Measurements from ENCODE around the gene DISP3.

The DISP3 gene

GRCh38 chr1:11443043-11443442, 35.9 kb upstream of the DISP3 start:
- no peak for TF ChIP-seq CTCF (IDR thresholded peaks at IDR 0.05)
- H3K36me3 ChIP-seq = no peaks in the 10 kb centered on the region
- peaks cover 7% of the 10 kb centered on the region for H3K27me3 ChIP-seq
- H3K9me3 ChIP-seq = no peaks in the 10 kb centered on the region
- no peak overlapping the region for H3K27ac ChIP-seq
- no peak overlapping the region for H3K4me3 ChIP-seq (ENCODE audit: low read depth in 1 of 2, low read length in 1 of 2)
- H3K4me1 ChIP-seq (ENCODE audit: control insufficient read depth in 1 of 2, insufficient read depth in 1 of 2, low read depth in 1 of 2, low read length in 1 of 2) = no peaks in the 10 kb centered on the region

DNA sequence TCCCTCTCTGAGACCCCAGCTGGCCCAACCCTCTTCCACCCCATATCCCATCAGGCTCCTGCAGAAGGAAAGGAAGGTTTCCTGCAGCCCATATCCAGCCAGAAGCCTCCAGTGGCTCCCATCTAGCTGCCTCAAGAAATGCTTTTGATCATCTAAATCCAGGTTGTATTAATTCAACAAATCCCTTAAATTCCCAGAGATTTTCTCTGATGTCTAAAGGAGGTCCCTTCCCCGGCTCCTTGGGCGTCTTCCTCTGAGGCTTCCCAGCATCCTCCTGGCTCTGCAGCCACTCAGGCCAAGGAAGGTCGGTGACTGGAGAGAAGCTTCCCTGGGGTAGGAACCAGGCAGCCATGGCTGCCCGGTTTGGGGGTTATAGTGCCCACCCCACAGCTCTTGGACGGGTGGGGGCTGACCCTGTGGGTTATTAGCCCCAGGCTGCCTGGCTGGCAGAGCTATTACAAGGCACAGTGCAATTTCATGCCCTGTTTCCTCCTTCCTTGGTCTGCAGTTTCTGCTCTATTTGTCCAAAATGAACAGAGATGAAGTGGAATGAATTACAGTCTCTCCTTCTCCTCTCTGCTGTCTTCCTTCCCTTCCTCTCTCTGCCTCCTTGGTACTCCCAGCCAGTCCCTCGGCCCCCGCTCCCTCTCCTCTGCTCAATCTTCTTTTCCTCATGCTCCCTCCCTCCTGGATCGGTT, 34.8 kb upstream of the DISP3 start:
- Histone ChIP-seq H3K27me3 (peaks cover 6% of the 10 kb centered on the region), H3K4me3 (ENCODE audit: low read depth in 1 of 2, low read length in 1 of 2) (no peak overlapping the region), H3K4me1 (ENCODE audit: control insufficient read depth in 1 of 2, insufficient read depth in 1 of 2, low read depth in 1 of 2, low read length in 1 of 2) (no peaks in the 10 kb centered on the region), H3K36me3 (no peaks in the 10 kb centered on the region), H3K27ac (no peak overlapping the region), H3K9me3 (no peaks in the 10 kb centered on the region)
- no peak for TF ChIP-seq CTCF (IDR thresholded peaks at IDR 0.05)

DNA sequence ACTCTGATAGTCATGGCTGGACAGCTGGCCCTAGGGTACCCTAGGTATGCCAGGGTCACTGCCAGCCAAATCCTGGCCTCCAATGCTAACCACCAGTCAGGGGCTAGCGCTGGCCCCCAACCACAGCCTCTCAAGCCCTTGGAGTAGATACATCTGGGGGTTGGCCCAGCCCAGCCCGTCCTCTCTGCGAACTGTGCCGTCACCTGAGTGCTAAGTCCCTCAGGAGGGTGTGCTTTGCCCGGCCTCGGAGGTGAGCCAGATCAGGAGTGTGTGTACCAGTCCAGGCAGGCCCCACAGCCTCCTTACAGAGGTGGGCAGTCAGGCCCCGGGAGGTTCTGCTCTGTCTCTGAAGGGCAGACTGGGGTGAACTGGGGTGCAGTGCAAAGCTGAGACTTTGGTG, 34.0 kb upstream of the DISP3 start:
- no peaks in the 10 kb centered on the region for H3K36me3 ChIP-seq
- no peaks in the 10 kb centered on the region for H3K4me1 ChIP-seq (ENCODE audit: control insufficient read depth in 1 of 2, insufficient read depth in 1 of 2, low read depth in 1 of 2, low read length in 1 of 2)
- no peak for TF ChIP-seq CTCF (IDR thresholded peaks at IDR 0.05)
- no peaks in the 10 kb centered on the region for H3K9me3 ChIP-seq
- H3K4me3 ChIP-seq (ENCODE audit: low read depth in 1 of 2, low read length in 1 of 2) = no peak overlapping the region
- no peak overlapping the region for H3K27ac ChIP-seq
- peaks cover 3% of the 10 kb centered on the region for H3K27me3 ChIP-seq

GRCh38 chr1:11447903-11448302, 31.1 kb upstream of the DISP3 start:
- no peak for TF ChIP-seq CTCF (IDR thresholded peaks at IDR 0.05)
- H3K27me3 ChIP-seq = peaks cover 3% of the 10 kb centered on the region
- H3K27ac ChIP-seq = no peak overlapping the region
- H3K9me3 ChIP-seq = no peaks in the 10 kb centered on the region
- no peak overlapping the region for H3K4me3 ChIP-seq (ENCODE audit: low read depth in 1 of 2, low read length in 1 of 2)
- H3K4me1 ChIP-seq (ENCODE audit: control insufficient read depth in 1 of 2, insufficient read depth in 1 of 2, low read depth in 1 of 2, low read length in 1 of 2) = no peaks in the 10 kb centered on the region
- no peaks in the 10 kb centered on the region for H3K36me3 ChIP-seq

GRCh38 chr1:11448373-11449099, 30.4 kb upstream of the DISP3 start:
- Histone ChIP-seq H3K9me3 (no peaks in the 10 kb centered on the region), H3K27me3 (peaks cover 3% of the 10 kb centered on the region), H3K4me1 (ENCODE audit: control insufficient read depth in 1 of 2, insufficient read depth in 1 of 2, low read depth in 1 of 2, low read length in 1 of 2) (no peaks in the 10 kb centered on the region), H3K36me3 (no peaks in the 10 kb centered on the region), H3K27ac (no peak overlapping the region), H3K4me3 (ENCODE audit: low read depth in 1 of 2, low read length in 1 of 2) (no peak overlapping the region)
- TF ChIP-seq CTCF (IDR thresholded peaks at IDR 0.05) = no peak

Data from neutrophil (primary cell).